Measurements from ENCODE around the gene IGSF9B.

The IGSF9B gene

DNA sequence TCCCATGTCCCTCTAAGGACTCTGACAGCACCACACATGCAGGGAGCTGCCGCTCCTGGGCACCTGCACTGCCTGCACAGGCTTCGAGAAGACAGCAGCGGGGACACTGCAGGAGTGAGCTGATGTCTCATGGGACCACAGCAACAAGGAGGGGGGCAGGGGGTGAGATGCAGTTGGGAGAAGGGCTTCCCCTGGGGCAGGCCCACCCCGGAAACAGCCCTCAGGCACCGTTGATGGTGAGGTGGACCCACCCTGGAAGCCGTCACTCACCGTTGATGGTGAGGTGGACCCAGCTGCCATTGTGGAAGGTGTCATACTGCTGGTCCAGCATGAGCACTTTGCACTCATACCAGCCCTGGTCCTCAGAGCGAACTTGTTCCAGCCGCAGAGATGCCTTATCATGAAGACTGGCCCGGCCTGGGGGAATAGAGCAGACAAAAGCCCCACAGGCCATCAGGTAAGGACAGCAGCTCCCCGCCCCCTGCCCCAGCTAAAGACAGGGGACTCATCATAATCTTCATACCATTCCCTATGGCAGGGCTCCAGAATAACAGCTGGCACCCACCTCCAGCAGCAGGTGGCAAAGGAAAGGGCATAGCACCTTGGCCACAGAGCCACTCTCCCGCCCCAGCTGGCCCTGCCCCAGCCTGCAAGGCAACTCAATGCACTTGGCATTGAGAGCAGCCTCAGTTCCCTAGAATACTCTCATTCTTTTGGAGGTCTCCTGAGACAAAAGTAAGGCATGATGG is 12.6 kb downstream of the IGSF9B start:
- H3K4me3 ChIP-seq = no peak overlapping the region
- H3K27ac ChIP-seq = peak overlapping the region in 6 of 21 experiments; percentile 15 to 66 (median 30)

DNA sequence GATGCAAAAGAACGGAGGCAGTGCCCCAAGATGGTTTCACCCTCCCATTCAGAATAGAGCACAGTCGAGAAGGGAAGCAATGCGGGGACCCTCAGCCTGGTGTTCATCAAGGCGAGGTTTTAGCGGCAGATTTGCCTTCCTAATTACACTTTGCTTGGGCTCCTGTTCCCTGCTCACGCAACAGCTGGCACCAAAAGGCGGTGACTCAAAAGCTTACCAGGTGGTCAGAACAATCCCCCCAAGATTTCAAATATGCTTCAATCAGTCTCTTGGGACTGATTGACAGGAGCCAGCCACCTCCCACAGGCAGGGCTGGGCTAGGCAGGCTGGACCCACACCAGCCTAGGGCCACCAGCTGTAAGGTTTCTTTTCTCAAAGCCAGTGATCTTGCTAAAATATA is 14.2 kb downstream of the IGSF9B start:
- H3K27ac ChIP-seq = no peak overlapping the region
- H3K4me3 ChIP-seq = no peak overlapping the region

GRCh38 chr11:133941546-133941945 is 15.2 kb downstream of the IGSF9B start:
- Histone ChIP-seq H3K4me3 (no peak overlapping the region), H3K27ac (no peak overlapping the region)

DNA sequence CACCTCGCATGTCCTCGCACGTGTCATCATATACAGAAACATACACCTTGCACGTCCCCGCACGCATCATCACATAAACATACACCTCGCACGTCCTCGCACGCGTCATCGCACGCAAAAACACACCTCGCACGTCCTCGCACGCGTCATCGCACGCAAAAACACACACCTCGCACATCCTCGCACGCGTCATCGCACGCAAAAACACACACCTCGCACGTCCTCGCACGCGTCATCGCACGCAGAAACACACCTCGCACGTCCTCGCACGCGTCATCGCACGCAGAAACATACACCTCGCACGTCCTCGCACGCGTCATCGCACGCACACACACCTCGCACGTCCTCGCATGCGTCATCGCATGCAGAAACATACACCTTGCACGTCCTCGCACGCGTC is 16.7 kb downstream of the IGSF9B start:
- H3K27ac ChIP-seq = no peak overlapping the region
- no peak overlapping the region for H3K4me3 ChIP-seq

DNA sequence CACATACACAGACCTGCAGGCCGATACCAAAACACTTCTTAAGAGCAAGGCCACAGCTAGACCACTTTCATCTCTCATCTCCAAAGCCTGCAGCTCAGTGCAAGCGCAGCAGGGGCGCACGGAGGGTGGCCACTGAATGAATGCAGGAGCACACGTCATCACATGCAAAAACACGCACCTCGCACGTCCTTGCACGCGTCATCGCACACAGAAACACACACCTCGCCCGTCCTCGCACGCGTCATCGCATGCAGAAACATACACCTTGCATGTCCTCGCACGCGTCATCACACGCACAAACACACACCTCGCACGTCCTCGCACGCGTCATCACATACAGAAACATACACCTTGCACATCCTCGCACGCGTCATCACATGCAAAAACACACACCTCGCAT is 17.2 kb downstream of the IGSF9B start:
- Histone ChIP-seq H3K4me3 (no peak overlapping the region), H3K27ac (no peak overlapping the region)

DNA sequence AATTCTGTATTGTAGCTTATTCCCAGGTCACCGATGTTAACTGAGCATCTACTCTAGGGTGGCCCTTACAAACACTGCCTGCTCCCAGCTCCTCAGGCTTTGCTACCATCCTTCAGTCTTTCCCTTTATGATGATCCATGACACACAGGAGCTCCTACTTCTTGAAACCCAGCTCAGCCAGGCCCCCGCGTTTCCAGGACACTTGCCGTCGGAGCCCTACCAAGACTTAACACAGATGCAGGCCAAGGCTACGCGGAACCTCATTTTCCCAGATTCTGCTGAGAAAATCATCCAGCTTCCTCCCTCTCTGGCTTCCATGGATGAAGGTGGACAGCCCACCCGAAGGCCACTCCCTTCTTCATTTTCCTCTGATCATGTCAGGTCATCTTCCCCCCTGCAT is 18.6 kb downstream of the IGSF9B start:
- H3K4me3 ChIP-seq = no peak overlapping the region
- H3K27ac ChIP-seq = no peak overlapping the region

DNA sequence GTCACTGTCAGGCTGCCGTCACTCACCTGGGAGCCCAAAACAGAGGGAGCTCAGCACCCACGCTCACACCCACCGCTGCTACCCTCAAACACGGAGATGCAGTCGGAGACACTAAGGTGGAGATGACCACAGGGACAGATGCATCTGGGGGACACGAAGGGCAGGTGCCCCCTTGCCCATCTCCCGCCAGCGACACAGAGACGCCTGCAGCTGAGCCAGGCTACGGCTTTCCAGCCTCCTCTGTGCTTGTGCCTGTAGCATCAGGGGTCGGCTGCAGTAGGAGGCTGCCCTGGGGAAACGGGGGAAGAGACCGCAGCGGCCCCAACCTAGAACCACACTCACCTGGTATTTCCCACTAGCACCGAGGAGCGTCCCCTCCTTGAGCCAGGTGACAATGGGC is 19.3 kb downstream of the IGSF9B start:
- H3K4me3 ChIP-seq = no peak overlapping the region
- no peak overlapping the region for H3K27ac ChIP-seq

DNA sequence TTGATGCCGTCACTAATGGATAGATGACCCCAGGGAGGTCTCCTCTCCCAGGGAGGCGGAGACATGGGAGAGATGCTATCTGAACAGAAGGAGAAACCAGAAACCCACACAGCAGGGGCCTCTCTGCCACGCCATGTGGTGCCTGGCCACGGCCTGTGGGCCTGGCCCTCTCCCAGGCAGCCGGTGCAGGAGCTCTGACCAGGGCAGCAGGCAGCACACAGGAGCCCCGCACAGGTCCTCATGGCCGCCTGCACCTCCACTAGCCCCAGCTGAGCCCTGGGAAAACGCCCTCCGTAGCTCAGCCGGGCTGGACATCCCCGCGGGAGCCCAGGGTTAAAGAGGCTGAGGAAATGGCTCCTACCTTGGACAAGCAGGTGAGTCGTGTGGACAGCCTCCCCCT is 19.8 kb downstream of the IGSF9B start:
- Histone ChIP-seq H3K27ac (no peak overlapping the region), H3K4me3 (no peak overlapping the region)

- H3K4me3 ChIP-seq = no peak overlapping the region
- H3K27ac ChIP-seq = no peak overlapping the region
These were observed 20.2 kb downstream of the IGSF9B start for GRCh38 chr11:133936592-133936991.

DNA sequence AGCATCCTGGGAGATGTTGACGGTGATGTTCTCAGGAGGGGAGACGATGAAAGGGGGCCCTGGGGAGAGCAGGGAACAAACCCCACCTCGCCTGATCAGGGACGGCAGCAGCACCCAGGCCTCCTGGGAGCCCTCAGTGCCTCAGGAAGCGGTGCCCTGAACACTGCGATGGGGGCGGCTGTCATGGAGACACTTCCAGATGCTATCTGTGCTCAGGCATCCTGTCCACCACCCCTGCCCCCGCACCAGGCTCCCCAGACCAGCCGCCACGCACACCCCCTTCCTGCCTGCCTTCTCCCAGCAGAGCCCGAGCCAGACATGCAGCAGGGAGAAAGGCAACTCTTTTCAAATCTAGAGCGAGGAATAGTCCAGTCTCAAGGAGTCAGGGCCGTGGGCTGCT is 20.6 kb downstream of the IGSF9B start:
- Histone ChIP-seq H3K27ac (no peak overlapping the region), H3K4me3 (no peak overlapping the region)

DNA sequence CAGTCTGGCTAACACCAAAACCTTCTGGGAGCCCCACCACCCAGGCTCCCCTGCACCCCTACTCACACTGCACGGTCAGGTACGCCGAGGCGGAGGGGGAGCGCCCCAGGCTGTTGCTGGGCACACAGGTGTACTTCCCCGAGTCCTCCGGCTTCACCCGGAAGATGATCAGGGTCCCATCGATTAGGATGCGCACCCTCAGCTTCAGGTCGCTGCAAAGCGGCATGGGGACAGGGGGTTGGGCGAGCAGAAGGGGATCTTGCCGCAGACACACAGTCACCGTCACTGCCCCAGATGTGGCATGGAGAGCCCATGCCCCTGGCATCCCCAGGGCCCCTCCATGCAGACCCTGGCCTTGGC is 21.2 kb downstream of the IGSF9B start:
- H3K4me3 ChIP-seq = no peak overlapping the region
- peak overlapping the region in 9 of 21 experiments; percentile 9 to 71 (median 37) for H3K27ac ChIP-seq

GRCh38 chr11:133934599-133935550 is 21.9 kb downstream of the IGSF9B start:
- H3K4me3 ChIP-seq = no peak overlapping the region
- H3K27ac ChIP-seq = peak overlapping the region in 11 of 21 experiments; percentile 9 to 71 (median 36)

DNA sequence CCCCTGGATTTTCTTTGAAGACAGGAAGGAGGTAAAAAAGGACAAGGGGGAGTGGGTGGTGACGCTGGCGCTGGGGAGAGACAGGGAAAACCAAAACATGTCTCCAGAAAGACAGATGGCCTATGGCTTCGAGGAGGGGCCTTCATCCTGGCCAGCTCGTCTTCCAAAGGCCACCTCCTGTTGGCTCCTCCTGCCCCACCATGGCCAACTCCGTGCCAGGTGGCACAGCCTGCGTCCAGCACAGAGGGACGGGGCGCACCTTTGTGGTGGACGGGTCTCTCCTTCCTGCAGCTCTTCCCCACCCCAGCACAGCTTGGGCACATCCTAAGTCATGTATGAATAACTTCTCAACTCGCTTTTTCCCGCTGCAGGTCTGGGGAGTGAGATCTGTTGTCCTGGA is 22.7 kb downstream of the IGSF9B start:
- Histone ChIP-seq H3K4me3 (no peak overlapping the region), H3K27ac (peak overlapping the region in 2 of 21 experiments; percentile 8 to 68)

GRCh38 chr11:133931449-133932060 is 25.2 kb downstream of the IGSF9B start:
- no peak overlapping the region for H3K4me3 ChIP-seq
- no peak overlapping the region for H3K27ac ChIP-seq

DNA sequence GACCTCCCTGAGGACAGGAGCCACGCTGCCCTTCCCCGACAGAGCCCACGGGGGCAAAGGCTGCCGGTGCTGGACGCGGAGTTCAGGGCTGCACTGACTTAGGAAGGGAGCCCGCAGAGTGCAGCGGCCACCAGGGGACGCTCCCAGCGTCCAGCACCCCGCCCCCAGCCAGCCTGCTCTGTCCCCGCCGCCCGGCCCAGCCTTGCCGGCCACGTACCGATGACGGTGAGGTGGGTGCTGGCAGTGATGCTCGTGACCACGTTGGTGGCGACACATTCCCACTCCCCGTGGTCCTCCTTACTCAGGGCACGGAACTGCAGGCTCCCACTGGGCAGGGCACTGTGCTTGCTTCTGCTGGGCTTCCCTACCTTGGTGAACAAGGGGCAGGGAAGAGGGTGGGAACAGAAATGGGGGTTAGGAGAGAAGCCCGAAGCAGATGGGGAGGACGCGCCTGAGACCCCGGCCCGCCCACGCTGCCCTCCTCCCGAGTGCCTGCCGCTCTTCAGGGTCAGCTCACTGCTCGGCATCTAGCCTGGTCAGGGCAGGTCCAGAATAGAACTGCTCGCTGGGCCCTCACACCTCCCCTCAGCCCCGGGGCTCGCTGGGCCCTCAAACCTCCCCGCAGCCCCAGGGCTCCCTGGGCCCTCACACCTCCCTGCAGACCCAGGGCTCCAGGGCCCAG is 25.9 kb downstream of the IGSF9B start:
- H3K4me3 ChIP-seq = no peak overlapping the region
- H3K27ac ChIP-seq = no peak overlapping the region

- Histone ChIP-seq H3K4me3 (no peak overlapping the region), H3K27ac (no peak overlapping the region)
These were observed 26.6 kb downstream of the IGSF9B start for GRCh38 chr11:133930053-133930766.

DNA sequence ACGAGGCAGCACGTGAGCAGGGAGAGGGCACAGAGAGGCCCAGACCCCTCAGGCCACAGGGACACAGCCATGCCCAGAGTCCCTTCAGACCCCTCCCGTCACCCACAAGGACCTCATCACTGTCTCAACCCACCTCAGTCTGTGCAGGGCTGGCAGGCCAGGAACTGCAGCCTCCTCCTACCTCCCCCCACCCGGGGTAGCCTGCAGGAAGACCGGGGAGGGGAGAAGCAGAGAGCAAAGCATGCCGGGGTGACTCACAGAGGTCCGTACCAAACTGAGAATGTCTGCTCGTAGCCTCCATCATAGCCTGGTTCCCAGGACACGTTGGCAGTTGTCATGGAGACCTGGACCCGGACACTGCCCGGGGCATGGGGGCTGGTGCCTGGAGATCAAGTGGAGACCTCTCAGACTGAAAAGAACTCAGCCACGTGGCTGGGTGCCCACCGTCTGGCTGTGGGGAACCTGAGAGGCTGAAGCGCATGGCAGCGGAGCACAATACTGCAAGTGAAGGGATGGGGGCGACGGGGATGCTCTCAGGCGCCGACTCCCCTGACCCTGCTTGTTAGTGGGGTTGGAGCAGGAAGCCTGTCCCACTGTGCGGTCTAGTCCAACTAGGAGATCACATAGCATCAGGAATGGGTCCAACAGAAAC is 27.2 kb downstream of the IGSF9B start:
- Histone ChIP-seq H3K4me3 (no peak overlapping the region), H3K27ac (peak overlapping the region in 3 of 21 experiments; percentile 19 to 55 (median 35))

DNA sequence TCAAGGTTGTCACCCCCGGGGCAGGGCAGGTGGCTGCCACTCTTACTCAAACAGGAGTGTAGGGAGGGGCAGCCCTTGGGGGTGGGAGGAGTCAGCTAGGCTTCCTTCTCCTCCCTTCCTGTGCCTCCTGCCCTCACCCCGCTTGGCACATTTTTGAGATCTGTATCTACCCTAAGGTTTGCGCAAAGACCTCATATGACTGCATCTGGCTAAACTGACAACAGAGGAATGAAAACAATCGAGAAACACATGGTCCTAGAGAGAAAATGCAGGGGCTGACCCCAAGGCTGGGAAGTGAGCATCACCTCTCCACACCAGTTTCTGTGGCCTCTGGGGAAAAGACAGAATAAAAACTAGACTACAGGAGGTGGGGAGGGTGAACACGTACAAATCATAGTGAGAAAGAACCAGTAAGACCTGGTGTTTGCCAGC is 28.1 kb downstream of the IGSF9B start:
- H3K4me3 ChIP-seq = peak overlapping the region in 2 of 7 experiments; percentile 11 to 25
- peak overlapping the region in 10 of 21 experiments; percentile 19 to 75 (median 40) for H3K27ac ChIP-seq
